Upper lobe of left lung (tissue), 4 donors: ENCODE results near the gene CUBN.
A peak's percentile ranks its signal among the peaks of the same experiment; 100 is the strongest.

Source experiments
- EP300 ChIP-seq, 4 donors: sonication (generic); formaldehyde crosslinking; IDR thresholded peaks; one replicate each; pipeline ENCODE4 v1.5.1; 2017; ENCODE audit warnings: antibody characterized with exemption in 4 of 4, control low read depth in 2 of 4
- TF ChIP-seq, protein P1 (sequence below), 6 experiments: fragments of 450-650 bp in 4 of 6; fragments of 200-600 bp in 2 of 6; sonication (generic) in 2 of 6; IDR thresholded peaks; one replicate each; pipeline ENCODE4 v1.5.1; 2016 to 2019; ENCODE audit warnings: antibody characterized with exemption in 6 of 6

DNA sequence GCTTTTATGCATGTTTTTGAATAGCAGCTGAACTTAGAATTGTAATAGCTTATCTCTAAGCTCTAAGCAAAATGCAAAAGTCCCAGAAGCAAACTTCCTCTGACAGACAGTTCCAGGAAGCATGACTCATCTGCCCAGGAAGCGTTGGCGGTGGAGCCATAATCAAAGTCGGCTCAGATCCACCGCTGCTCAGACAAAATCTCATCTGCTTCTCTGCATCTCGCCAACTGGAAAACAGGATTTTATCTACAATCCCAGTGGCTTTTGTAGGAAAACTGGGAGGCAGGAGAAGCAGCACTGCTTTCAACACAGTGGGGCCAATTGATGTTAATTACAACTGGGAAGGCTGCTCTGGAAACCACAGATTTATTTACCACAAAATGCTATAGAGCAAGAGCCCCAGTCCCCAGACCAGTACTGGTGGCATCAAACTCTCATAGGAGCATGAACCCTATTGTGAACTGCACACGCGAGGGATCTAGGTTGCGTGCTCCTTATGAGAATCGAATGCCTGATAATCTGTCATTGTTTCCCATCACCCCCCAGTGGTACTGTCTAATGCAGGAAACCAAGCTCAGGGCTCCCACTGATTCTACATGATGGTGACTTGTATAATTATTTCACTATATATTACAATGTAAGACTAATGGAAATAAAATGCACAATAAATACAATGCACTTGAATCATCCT, 99.9 kb downstream of the CUBN start:
- TF ChIP-seq, protein P1, sequence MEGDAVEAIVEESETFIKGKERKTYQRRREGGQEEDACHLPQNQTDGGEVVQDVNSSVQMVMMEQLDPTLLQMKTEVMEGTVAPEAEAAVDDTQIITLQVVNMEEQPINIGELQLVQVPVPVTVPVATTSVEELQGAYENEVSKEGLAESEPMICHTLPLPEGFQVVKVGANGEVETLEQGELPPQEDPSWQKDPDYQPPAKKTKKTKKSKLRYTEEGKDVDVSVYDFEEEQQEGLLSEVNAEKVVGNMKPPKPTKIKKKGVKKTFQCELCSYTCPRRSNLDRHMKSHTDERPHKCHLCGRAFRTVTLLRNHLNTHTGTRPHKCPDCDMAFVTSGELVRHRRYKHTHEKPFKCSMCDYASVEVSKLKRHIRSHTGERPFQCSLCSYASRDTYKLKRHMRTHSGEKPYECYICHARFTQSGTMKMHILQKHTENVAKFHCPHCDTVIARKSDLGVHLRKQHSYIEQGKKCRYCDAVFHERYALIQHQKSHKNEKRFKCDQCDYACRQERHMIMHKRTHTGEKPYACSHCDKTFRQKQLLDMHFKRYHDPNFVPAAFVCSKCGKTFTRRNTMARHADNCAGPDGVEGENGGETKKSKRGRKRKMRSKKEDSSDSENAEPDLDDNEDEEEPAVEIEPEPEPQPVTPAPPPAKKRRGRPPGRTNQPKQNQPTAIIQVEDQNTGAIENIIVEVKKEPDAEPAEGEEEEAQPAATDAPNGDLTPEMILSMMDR (IDR thresholded peaks at IDR 0.05): no peak
- peak in 3 of 4 donors; percentile 64 to 83 (median 83) for TF ChIP-seq EP300 (IDR thresholded peaks at IDR 0.05)
